NCI-H1694 (cell line): ENCODE results near the gene LGR6.
"Not testable (repeated sequence)": the region's sequence is repeated elsewhere in the genome, so short reads cannot be mapped to it uniquely, and the experiment has no call there.

ENCODE experiments used
- DNase-seq: peaks from one replicate; lab custom pipeline; 2025; lab: John Stamatoyannopoulos, UW

Gene LGR6

DNA sequence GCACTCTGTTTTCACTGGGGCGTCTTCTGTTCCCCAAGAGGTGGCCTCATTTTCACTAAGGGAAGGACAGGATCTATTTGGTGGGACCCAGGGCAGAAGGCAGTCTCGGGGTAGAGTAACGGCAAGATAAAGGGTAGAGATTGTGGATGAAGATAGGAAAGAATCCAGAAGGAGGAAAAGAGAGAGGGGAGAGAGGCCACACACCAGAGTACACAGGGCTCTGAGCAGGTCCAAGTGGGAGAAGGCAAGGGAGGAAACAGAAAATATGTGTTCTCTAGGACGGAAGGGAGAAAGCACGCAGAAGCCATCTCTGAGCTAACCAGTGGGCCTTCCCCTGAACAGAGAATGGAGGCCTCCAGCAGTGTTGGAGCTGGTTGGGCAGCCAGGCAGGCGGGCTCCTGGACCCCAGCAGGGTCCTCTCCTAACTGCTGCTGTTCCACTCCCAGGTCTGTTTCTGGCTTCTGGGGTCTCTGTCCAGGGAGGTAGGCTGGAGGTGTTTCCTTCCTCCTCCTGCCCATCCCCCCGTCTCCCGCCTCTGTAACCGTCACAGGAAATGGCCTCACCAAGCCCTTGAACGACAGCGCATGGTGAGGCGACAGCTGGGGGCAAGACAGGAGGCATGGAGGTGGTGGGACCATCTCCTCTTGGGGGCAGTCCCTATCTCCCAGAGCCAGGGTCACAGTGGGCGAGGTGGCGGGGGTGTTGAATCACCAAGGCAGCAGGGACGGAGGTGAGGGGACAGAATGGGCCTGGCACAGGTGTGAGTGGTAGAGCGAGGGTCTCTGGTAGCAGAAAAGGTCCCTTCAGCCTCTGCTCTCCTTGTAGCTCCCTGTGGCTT lies 33.8 kb upstream of the LGR6 start:
- no peak for DNase-seq

DNA sequence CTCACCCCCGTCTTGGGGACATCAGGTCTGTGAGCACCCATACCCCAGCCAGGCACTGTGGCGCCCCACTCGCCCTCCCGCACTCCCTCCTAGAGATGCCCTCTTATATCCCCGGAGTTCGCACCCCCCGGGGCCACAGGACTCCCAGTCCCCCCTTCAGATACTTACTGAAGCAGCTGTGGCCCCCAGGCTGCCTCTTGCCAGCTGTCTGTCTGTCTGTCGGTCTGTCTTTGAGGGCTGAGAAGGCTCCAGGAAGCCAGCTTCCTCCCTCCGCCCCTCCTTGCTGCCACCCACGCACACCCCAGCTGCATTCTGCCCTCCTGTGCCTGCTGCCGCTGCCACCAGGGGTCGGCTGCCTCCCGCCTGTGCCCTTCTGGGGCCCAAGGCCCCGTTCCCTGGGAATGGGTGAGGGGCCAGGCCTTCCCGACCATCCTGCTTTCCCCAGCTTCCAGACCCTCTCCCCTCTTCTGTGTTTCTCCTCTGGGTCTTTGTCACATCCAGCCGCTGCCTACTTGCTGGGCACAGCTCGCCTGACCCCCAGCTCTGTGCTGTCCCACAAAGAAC lies 33.1 kb upstream of the LGR6 start, which contains the start of gene PTPN7:
Gene PTPN7 (minus strand): TSS at position 226 of the 564 bp plus-strand sequence. CDS start 1,200 bp downstream, outside the sequence.
- DNase-seq, result no peak

DNA sequence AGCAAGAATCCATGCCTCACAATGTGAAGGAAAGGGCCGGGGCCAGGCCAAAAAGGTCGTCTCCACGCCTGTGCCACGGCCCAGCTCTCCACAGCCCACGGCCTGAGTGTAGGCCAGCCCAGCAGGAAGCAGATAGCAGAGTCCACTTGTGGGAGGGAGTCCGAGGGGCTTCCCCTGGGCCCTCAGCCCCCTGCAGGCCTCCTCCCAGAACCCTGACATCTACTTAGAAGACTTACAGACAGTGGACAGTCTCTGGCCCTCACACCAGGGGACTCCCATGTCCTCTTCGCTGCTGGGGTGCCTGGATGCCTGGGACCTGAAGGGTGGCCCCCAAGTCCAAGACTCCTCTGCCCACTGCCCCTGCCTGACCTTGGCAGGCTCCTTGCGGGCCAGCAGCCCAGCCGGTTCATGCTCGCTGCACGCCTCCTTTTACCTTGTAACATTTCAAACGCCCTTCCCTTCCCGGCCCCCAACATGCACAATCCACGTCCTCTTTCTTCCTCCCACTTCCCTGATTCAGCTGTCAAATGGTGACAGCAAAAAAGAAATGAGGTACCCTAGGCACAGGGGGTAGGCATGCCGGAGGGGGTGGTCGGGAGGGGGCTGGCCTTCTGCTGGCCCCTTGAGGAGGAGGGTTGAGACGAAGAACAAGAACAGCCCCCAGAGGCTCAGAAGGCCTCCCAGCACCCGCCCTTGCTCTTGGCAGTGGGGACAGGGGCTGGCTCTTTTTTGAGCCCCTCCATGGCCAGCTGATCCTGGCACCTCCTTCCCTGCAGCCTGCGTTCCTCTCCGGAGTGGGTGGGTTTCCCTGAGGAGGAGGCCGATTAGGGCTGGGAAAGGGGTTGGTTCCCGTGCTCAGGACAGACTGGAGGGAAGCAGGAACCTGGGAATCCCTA lies 32.2 kb upstream of the LGR6 start:
- no peak for DNase-seq

DNA sequence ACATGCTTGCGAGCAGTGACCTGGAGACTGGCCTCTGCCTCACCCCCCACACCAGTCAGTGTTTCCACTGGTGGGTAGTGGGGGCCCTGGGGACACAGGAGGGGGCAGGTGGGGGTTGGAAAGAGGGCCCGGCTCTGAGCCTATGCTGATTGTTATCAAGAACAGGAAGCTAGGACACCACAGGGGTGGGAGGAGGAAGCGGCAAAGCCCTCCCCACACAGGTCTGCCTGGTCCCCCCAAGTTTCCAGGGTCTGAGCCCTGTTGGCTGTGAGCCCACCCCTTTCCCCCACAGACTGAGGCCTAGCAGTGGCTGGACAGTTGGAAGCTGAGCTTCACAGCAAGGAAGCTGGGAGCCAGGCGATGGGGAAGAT lies 31.6 kb upstream of the LGR6 start:
- DNase-seq, result no peak

DNA sequence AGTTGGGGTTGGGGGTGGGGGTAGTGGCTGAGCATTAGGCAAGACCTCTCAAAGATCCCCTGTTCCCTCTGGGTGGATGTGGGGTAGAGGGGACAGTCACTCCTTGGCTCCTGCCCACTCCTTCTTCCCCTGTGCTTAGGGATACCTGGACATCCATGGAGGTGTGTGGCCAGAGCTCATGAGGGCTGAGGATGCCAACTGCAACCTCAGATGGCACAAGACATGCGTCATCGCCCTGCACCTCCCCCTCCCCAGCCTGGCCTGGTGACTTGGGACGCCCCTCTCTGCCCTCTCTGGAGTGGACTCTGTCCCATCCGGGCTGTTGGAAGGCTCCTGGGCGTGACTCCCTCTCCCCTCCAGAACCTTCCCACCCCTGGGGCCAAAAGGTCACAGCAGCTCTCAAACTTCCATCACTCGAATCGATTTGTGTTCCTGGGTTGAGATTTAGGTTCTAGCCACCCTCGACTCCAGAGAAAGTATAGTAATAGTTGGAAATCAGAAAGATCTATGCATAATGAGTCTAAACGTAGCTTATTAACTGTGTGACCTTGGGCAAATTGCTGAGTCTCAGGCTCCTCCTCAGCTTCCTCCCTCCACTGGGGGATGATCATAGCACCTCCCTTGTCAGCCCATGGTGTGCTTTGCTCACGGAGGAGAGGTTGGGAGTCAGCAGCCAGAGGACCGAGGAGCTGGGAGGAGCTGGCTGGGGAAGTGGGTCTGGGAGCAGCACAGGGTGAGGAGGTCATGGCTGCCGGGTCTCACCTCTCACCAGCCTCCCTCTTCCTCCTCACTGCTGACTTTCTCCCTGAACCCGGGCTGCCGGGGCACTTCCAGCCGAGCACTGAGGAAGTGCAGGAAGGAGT lies 30.9 kb upstream of the LGR6 start:
- no peak for DNase-seq

DNA sequence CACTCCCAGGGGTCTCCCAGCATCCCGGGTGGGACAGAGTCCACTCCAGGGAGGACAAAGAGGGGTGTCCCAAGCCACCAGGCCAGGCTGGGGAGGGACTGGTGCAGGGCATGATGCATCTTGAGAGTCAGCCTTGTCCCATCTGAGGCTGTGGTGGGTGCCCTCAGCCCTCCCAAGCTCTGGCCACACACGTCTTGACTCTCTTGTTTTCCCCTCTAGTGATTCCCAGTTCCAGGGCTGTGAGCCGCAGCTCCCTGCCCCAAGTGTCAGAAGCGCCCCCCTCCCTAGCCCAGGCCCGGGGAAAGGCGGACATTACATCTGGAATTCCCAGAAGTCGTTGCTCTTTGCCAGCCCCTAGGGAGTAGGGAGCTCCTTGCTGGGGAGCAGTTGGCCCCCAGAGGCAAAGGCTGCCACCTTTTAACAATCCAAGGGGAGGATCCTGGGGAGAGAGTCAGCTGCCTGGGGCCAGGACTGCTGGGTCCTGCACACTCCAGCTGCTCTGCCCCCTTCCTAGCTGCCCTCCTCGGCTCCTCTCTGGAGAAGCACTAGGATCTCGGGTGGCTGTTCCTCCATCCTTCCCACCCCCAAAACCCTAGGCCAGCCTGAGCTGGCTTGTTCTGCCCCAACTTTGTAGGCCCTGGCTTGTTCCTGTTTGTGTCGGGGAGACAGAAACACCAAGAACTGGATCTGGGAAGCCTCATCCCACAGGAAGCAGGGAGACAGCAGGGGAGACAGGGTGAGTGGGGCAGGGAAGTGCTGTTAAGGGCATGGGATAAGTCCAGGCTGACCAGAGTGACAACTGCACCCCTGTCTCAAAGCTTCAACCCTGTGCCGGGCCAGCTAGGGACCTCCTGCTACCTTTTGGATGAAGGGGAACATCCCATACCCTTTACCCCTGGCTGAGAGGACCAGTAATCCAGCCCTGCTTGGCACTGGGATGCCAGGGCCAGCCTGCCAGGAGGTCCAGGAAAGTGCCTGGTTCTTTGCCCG lies 30.0 kb upstream of the LGR6 start:
- DNase-seq, result no peak

DNA sequence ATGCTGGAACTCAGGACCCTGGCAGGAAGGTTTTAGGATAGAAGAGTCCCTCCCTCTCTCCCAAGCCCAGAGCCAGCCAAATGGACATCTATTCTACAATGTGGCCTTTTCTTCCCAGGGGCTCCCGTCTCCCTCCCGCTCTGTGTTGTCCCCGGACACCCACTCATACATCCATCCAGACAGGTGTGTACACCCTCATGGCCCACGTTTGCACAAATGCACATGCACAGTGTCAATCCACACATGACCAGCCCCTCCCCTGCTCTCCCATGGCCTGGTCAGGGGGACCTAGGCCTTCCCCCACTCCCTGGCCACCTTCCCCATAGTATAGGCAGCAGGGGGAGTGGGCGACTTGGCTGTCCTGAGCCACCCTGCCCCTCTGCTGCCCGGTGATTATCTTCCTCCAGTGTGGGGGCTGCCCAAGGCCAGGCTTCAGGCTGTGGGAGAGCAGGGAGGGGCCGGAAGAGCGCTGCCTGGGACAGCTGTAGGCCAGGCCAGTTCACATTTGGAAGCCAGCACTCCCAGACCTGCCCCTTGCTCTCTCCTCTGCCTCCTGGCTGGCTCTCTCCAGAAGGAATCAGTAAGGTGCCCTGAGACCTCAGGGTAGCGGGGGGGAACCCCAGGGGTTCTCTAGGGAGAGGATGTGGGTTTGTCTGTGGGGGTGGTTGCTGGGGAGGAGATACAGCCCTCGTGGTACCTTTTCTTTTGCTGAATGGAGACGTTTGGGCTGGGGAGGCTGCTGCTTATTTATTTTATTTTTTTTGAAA lies 29.1 kb upstream of the LGR6 start:
- no peak for DNase-seq

DNA sequence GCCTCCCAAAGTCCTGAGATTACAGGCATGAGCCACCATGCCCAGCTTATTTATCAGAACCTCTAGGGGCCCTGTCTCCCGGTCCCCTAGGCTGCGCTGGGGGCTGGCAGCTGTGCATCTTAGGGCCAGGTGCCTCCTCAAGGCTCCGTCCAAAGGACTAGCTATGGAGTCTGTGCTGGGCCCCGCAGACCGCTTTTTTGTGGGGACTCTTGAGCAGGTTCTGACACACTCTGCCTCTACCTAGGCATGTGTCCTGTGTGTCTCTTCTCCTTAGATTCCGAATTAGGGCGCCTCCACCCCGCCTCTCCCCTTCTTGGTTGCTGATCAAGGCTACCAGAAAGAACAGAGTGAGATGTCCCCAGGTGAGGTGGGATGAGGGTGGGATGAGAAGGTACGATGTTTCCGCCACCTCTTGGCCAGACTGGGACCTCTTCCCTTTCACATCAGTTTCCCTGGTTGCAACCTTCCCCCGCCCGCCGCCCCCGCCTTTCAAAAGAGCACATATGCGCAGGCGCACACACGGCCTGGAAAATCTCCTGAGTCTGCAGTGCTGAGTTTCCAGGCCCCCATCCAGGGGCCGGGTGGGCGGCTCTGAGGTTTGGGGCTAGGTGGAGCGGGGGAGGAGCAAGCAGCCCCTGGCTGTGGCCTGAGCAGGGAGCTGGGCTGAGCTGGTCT lies 28.2 kb upstream of the LGR6 start:
- DNase-seq, result no peak

DNA sequence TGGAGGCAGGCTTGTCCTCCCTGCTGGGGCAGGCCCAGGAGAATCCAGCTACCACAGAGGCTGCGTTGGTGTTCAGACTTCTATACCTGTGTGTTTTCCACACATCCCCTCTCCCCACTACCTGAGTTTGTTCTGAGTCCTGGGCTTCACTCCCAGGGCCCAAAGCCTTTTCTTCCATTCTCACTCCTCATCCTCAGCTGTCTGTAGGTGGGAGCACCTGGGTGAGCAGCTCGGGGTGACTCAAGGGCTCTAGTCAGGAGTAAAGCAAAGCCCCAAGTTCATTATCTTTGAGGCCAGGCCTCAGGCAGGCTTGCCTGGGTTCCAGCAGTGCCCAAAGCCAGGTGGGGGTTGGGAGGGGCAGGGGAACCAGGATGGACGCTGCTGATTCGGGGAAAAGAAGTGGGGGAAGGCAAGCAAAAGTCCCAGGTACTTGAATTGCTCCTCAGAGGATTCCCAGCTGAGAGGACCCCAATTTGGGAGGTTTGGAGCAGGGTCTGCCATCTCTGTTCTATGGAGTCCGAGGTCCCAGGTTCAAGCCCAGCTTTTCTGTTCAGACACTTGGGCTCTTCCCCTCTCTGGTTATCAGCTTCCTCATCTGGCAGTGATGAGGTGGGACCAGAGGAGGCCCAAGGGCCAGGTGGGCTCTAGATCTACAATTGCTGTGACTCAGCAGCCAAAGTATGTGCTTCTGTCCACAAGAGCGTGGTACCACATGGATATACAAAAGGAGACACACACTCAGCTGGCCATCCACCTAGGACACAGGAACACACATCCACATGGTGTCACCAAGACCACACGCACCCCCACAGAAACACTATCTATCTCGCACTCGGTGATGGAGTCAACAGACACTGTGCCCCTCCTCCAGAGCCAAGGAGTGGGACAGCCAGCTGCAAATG lies 27.4 kb upstream of the LGR6 start:
- DNase-seq, result no peak

DNA sequence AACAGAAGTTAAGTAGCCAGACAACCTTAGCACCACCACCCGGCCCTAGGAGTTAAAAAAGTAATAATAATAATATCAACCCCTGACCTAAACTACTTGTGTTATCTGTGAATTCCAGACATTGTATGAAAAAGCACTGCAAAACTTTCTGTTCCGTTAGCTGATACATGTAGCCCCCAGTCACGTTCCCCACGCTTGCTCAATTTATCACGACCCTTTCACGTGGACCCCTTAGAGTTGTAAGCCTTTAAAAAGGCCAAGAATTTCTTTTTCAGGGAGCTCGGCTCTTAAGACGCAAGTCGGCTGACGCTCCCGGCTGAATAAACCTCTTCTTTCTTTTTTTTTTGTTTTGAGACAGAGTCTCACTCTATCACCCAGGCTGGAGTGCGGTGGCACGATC lies 26.5 kb upstream of the LGR6 start:
- not testable (repeated sequence) for DNase-seq

DNA sequence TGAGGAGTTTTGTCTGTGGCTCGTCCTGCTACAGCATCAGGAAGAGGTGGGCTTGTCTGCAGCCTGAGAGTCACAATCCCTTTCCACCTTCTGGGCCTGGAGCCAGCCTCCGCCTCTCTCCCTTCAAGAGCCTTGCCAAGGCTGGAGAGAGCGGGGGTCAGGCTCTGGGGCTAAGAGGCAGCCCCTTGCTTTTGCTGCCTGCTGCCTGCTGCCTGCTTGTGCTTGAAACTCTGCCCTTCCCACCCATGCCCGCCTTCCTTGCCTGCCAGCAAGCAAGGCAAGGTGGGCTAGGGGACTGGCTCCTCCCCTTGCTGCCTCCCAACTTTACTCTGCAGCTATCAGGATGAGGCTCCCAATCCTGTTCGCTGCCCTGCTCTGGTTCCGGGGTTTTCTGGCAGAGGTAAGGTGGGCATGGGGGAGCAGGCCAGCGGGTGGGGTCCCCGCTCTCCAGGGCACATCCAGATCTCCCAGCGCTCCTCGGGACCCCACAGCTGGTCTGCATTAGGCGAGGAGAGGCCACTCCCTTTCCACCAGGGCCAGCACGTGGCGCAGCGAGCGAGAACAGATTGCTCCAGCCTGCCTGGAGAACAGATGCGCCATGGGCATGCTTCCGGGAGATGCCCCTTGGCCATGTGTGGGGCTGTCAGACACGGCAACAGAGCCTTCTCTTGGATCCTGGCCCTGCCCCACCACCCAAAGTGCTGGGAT lies 25.7 kb upstream of the LGR6 start:
- DNase-seq, result peak; percentile 80

DNA sequence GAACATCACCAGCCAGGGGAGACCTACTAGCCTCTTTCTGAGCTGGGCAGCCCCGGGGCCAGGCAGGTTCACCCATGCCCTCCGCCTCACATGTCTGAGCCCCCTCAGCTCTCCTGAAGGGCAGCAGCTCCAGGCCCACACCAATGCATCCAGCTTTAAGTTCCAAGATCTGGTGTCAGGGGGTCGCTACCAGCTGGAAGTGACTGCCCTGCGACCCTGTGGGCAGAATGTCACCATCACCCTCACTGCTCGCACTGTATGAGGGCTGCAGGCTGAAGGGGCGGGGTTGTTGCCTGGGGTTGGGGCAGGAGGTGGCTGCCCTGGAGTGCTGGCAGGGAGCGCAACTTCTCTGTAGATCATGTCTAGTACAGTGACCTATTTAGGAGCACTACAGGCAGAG lies 24.7 kb upstream of the LGR6 start:
- no peak for DNase-seq

DNA sequence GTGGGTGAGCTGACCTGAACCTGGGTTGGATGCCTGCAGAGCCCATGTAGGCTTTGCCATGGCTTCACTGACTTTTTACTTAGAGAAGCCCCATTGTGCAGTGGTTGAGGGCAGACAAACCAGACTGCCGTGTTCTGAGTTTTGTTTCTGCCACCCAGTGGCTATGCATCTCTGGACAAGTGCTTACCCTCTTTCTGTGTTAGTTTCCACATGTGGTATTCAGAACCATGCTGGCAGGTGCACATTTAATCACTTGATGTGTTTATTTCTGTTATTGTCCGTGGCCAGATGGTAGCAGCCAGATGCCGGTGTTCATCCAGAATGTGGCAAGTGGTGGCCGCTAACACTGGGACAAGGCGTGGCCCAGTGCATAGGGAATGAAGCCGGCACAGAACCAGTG lies 22.9 kb upstream of the LGR6 start:
- DNase-seq, result peak; percentile 58

DNA sequence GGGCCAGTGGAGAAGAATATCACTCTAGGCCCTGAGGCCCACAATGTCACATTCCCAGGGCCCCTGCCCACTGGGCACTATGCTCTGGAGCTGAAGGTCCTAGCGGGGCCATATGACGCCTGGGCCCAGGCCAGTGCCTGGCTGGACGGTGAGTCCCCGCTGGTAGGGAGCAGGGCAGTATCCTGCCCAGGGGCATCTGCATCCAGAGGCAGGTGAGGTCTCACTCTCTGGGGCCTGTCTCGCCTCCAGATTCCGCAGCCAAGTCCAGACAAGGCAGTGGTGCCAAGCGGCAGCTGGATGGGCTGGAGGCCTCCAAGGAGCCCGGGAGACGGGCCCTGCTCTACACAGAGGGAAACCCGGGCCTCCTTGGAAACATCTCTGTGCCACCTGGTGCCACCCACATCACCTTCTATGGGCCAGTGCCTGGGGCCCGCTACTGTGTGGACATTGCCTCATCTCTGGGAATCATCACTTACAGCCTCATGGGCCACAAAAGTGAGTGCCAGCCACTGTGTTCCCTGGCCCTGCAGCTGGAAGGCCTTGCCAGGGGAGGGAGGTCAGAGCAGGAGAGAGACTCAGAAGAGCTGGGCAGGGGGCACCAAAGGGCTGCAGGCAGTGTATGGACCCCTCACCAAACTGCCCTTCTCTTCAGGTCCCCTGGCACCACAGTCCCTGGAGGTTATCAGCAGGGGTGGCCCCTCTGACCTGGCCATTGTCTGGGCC lies 22.1 kb upstream of the LGR6 start:
- no peak for DNase-seq

DNA sequence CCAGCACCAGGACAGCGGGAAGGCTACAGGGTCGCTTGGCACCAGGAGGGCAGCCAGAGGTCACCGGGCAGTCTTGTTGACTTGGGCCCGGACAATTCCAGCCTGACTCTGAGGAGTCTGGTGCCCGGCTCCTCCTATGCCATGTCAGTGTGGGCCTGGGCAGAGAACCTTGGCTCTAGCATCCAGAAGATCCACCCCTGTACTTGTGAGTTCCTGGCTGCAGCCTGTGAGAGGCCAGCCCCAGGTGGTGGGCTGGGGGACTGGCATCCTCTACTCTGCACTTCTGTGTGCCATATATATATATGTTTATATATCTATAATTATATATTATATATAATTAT lies 21.6 kb upstream of the LGR6 start:
- DNase-seq, result no peak

DNA sequence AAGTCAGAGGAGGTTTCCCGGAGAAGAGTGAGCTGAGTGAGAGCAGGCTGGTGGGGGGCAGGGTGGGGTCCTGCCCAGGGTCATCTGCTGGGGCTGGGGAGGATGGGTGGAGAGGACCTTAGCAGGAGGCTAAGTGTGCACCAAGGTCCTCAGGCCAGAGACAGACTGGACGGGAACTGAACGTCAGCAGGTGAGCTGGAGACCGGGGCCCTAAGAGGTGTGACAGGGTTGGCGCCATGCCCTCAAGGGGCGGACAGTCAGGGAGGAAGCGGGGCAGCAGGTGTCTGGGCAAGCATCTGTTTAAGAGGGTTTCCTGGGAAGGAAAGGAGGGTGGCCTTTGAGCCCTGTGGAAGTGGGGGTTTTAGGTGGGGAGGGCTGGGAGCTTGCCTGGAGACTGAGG lies 19.6 kb upstream of the LGR6 start:
- DNase-seq, result no peak
